WTC11 (cell line): ENCODE measurements around the gene GABBR2. TPM values are rescaled to one million over a fixed set of nuclear protein-coding genes. Genes with fewer than 3 reads are reported as not detected.

Source experiments
- ATAC-seq: fragments of 200-7000 bp; cut with Tn5 transposase; 2 replicates; pipeline ENCODE4 v1.10.0; 2021; ENCODE audit warnings: mild to moderate bottlenecking, moderate library complexity
- CTCF ChIA-PET: fragments of 300-600 bp; sonication (Branson Sonifier 250); formaldehyde crosslinking; loops from one replicate; lab custom pipeline; 2021; ENCODE audit warnings: antibody characterized with exemption; lab: Charles Lee
- POLR2A ChIA-PET: fragments of 350-600 bp; sonication (Branson Sonifier 250); formaldehyde crosslinking; loops from one replicate; lab custom pipeline; 2021; ENCODE audit warnings: antibody characterized with exemption; lab: Charles Lee
- DNase-seq: peaks from one replicate; pipeline ENCODE4 v3.0.0; 2021; ENCODE audit warnings: low spot score
- H3K27ac Mint-ChIP-seq: 2 replicates; pipeline ENCODE4 v1.8.0; 2021; ENCODE audit warnings: mixed read lengths
- H3K27me3 Mint-ChIP-seq: 2 replicates; pipeline ENCODE4 v1.8.0; 2021; ENCODE audit warnings: low read depth, mild to moderate bottlenecking, moderate library complexity, mixed read lengths
- H3K36me3 Mint-ChIP-seq: 2 replicates; pipeline ENCODE4 v1.8.0; 2021; ENCODE audit warnings: mixed read lengths
- H3K4me1 Mint-ChIP-seq: 2 replicates; pipeline ENCODE4 v1.8.0; 2022; ENCODE audit warnings: mixed read lengths
- H3K4me3 Mint-ChIP-seq: 2 replicates; pipeline ENCODE4 v1.8.0; 2021; ENCODE audit warnings: mild to moderate bottlenecking, moderate library complexity, mixed read lengths
- H3K9me3 Mint-ChIP-seq: 2 replicates; pipeline ENCODE4 v1.8.0; 2021; ENCODE audit warnings: mixed read lengths
- MXD4 ChIP-seq: fragments of 250-450 bp; sonication (Bioruptor Pico); IDR thresholded peaks from 2 replicates; pipeline ENCODE4 v1.8.0; 2021; ENCODE audit warnings: mild to moderate bottlenecking, moderate library complexity, borderline replicate concordance
- RORB ChIP-seq: fragments of 250-450 bp; sonication (Bioruptor Pico); IDR thresholded peaks from 2 replicates; pipeline ENCODE4 v1.9.0; 2021; ENCODE audit warnings: mild to moderate bottlenecking
- TCF7 ChIP-seq: sonication (generic); formaldehyde crosslinking; IDR thresholded peaks from 2 replicates; pipeline ENCODE4 v1.8.0; 2022; ENCODE audit warnings: mild to moderate bottlenecking, low read depth, missing genetic modification reagents, moderate library complexity
- ZNF138 ChIP-seq: sonication (generic); formaldehyde crosslinking; conservative IDR thresholded peaks from 2 replicates; pipeline ENCODE4 v1.8.1; 2022; ENCODE audit warnings: mild to moderate bottlenecking, moderate library complexity, missing genetic modification reagents
- ZNF219 ChIP-seq: sonication (generic); formaldehyde crosslinking; IDR thresholded peaks from 2 replicates; pipeline ENCODE4 v1.8.0; 2023; ENCODE audit warnings: missing genetic modification reagents, mild to moderate bottlenecking, borderline replicate concordance
- ZNF317 ChIP-seq: sonication (generic); formaldehyde crosslinking; IDR thresholded peaks from 2 replicates; pipeline ENCODE4 v1.8.1; 2023; ENCODE audit warnings: low read depth, mild to moderate bottlenecking, moderate library complexity, missing genetic modification reagents, borderline replicate concordance
- ZNF423 ChIP-seq: fragments of 250-450 bp; sonication (Bioruptor Pico); IDR thresholded peaks from 2 replicates; pipeline ENCODE4 v2.1.2; 2022; ENCODE audit warnings: mild to moderate bottlenecking, moderate library complexity
- total RNA-seq: library from RNA; stranded (reverse); gene quantifications from 3 replicates; pipeline ENCODE4 v1.2.3, GENCODE V29; 2021
- TF ChIP-seq, protein P1 (sequence below): fragments of 200-600 bp; IDR thresholded peaks from 2 replicates; pipeline ENCODE4 v1.8.0; 2022; ENCODE audit warnings: antibody characterized with exemption
- TF ChIP-seq, protein P2 (sequence below): fragments of 250-450 bp; sonication (Bioruptor Pico); IDR thresholded peaks from 2 replicates; pipeline ENCODE4 v2.1.2; 2022; ENCODE audit warnings: mild to moderate bottlenecking, moderate library complexity
- TF ChIP-seq, protein P3 (sequence below): sonication (generic); formaldehyde crosslinking; IDR thresholded peaks from 2 replicates; pipeline ENCODE4 v1.8.1; 2022; ENCODE audit warnings: mild to moderate bottlenecking, missing genetic modification reagents, moderate library complexity, borderline replicate concordance
- TF ChIP-seq, protein P4 (sequence below): fragments of 250-450 bp; sonication (Bioruptor Pico); IDR thresholded peaks from 2 replicates; pipeline ENCODE4 v1.9.0; 2021; ENCODE audit warnings: mild to moderate bottlenecking, borderline replicate concordance
- TF ChIP-seq, protein P5 (sequence below): fragments of 250-450 bp; sonication (Bioruptor Pico); IDR thresholded peaks from 2 replicates; pipeline ENCODE4 v1.8.0; 2021; ENCODE audit warnings: mild to moderate bottlenecking

GABBR2 gene
- total RNA-seq, 1 experiment from 2014 or later = 0.92 TPM

DNA sequence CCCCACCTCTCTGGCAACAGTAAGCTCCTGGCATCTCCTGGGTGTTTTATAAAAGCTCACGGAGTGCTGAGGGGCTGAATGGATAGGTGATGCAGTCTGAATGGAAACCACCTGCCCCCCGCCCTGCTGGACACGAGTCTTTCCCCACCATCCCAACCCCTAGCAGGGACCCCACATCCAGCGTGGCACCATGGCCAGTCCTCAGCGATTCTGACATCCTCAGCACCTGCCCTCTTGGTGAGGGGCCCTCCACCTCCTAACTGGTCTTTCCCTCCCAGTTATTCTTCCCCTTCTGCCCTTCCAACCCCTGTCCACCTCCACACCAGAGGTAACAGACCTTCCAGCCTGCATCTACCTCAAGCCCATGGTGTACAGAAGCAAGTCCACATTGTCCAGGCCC lies 38.7 kb upstream of the GABBR2 start (continued):
- TF ChIP-seq, protein P1, sequence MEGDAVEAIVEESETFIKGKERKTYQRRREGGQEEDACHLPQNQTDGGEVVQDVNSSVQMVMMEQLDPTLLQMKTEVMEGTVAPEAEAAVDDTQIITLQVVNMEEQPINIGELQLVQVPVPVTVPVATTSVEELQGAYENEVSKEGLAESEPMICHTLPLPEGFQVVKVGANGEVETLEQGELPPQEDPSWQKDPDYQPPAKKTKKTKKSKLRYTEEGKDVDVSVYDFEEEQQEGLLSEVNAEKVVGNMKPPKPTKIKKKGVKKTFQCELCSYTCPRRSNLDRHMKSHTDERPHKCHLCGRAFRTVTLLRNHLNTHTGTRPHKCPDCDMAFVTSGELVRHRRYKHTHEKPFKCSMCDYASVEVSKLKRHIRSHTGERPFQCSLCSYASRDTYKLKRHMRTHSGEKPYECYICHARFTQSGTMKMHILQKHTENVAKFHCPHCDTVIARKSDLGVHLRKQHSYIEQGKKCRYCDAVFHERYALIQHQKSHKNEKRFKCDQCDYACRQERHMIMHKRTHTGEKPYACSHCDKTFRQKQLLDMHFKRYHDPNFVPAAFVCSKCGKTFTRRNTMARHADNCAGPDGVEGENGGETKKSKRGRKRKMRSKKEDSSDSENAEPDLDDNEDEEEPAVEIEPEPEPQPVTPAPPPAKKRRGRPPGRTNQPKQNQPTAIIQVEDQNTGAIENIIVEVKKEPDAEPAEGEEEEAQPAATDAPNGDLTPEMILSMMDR = no peak
- TF ChIP-seq RORB (CRISPR knock-in tag) = no peak
- TF ChIP-seq, protein P2, sequence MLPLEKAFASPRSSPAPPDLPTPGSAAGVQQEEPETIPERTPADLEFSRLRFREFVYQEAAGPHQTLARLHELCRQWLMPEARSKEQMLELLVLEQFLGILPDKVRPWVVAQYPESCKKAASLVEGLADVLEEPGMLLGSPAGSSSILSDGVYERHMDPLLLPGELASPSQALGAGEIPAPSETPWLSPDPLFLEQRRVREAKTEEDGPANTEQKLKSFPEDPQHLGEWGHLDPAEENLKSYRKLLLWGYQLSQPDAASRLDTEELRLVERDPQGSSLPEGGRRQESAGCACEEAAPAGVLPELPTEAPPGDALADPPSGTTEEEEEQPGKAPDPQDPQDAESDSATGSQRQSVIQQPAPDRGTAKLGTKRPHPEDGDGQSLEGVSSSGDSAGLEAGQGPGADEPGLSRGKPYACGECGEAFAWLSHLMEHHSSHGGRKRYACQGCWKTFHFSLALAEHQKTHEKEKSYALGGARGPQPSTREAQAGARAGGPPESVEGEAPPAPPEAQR (CRISPR knock-in tag) = no peak
- TF ChIP-seq TCF7 (CRISPR knock-in tag) = no peak
- no peak for TF ChIP-seq ZNF423 (CRISPR knock-in tag)

DNA sequence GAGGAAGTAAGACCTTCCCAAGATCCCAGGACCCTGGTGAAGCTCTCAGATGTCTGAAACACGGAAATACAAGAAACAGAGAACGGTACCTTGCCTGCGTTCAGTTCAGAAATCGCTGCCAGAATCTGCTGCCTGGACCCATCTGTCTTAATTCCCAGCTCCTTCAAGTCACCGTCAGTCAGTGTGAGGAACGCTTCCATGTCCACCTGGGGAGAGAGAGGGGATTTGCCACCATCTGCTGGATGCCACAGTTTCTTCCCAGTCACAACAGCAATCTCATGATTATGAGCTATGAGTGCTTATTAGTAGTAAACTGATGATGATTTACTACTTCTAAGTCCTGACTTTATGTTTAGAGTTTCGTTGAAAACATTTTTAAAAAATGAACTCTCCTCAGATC lies 36.7 kb upstream of the GABBR2 start:
- no peak overlapping the region for H3K27ac Mint-ChIP-seq

More for the DNA sequence above, 36.7 kb upstream of the GABBR2 start:
- ChIA-PET CTCF (interaction anchor here (1.0 to 1.9 kb wide), 4 partner anchors 10 to 208 kb away, joined by 3 to 8 read pairs (median 4); no protein-coding TSS in a partner anchor), POLR2A (no interaction called here)
- peaks cover 37% of the 10 kb centered on the region for H3K36me3 Mint-ChIP-seq
- TF ChIP-seq, protein P3, sequence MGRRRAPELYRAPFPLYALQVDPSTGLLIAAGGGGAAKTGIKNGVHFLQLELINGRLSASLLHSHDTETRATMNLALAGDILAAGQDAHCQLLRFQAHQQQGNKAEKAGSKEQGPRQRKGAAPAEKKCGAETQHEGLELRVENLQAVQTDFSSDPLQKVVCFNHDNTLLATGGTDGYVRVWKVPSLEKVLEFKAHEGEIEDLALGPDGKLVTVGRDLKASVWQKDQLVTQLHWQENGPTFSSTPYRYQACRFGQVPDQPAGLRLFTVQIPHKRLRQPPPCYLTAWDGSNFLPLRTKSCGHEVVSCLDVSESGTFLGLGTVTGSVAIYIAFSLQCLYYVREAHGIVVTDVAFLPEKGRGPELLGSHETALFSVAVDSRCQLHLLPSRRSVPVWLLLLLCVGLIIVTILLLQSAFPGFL (CRISPR knock-in tag) = no peak
- TF ChIP-seq, protein P4, sequence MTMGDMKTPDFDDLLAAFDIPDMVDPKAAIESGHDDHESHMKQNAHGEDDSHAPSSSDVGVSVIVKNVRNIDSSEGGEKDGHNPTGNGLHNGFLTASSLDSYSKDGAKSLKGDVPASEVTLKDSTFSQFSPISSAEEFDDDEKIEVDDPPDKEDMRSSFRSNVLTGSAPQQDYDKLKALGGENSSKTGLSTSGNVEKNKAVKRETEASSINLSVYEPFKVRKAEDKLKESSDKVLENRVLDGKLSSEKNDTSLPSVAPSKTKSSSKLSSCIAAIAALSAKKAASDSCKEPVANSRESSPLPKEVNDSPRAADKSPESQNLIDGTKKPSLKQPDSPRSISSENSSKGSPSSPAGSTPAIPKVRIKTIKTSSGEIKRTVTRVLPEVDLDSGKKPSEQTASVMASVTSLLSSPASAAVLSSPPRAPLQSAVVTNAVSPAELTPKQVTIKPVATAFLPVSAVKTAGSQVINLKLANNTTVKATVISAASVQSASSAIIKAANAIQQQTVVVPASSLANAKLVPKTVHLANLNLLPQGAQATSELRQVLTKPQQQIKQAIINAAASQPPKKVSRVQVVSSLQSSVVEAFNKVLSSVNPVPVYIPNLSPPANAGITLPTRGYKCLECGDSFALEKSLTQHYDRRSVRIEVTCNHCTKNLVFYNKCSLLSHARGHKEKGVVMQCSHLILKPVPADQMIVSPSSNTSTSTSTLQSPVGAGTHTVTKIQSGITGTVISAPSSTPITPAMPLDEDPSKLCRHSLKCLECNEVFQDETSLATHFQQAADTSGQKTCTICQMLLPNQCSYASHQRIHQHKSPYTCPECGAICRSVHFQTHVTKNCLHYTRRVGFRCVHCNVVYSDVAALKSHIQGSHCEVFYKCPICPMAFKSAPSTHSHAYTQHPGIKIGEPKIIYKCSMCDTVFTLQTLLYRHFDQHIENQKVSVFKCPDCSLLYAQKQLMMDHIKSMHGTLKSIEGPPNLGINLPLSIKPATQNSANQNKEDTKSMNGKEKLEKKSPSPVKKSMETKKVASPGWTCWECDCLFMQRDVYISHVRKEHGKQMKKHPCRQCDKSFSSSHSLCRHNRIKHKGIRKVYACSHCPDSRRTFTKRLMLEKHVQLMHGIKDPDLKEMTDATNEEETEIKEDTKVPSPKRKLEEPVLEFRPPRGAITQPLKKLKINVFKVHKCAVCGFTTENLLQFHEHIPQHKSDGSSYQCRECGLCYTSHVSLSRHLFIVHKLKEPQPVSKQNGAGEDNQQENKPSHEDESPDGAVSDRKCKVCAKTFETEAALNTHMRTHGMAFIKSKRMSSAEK = no peak
- TF ChIP-seq ZNF138 (CRISPR knock-in tag) (no peak), ZNF317 (CRISPR knock-in tag) (no peak), ZNF219 (CRISPR knock-in tag) (no peak), MXD4 (CRISPR knock-in tag) (no peak)
- TF ChIP-seq, protein P5, sequence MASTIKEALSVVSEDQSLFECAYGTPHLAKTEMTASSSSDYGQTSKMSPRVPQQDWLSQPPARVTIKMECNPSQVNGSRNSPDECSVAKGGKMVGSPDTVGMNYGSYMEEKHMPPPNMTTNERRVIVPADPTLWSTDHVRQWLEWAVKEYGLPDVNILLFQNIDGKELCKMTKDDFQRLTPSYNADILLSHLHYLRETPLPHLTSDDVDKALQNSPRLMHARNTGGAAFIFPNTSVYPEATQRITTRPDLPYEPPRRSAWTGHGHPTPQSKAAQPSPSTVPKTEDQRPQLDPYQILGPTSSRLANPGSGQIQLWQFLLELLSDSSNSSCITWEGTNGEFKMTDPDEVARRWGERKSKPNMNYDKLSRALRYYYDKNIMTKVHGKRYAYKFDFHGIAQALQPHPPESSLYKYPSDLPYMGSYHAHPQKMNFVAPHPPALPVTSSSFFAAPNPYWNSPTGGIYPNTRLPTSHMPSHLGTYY = no peak
- no peaks in the 10 kb centered on the region for H3K4me1 Mint-ChIP-seq
- no peaks in the 10 kb centered on the region for H3K9me3 Mint-ChIP-seq
- no peak for DNase-seq
- no peak for ATAC-seq
- H3K4me3 Mint-ChIP-seq = no peak overlapping the region
- H3K27me3 Mint-ChIP-seq = no peaks in the 10 kb centered on the region
